GM19238 (cell line): ENCODE data around the gene UGDH.

Experiments used
- DNase-seq: peaks from one replicate; pipeline ENCODE4 v3.0.0; 2011; ENCODE audit warnings: low spot score; ENCODE audit not compliant: insufficient read length

UGDH gene

GRCh38 chr4:39453738-39454137 lies 73.5 kb downstream of the UGDH start:
- DNase-seq, result no peak

GRCh38 chr4:39452860-39453587 lies 74.2 kb downstream of the UGDH start:
- DNase-seq, result no peak

GRCh38 chr4:39452153-39452859 lies 74.9 kb downstream of the UGDH start:
- DNase-seq, result no peak

GRCh38 chr4:39451423-39452023 lies 75.7 kb downstream of the UGDH start:
- DNase-seq, result no peak

- DNase-seq, result no peak
Measured at GRCh38 chr4:39450618-39451017, 76.6 kb downstream of the UGDH start.
